Activated CD4-positive, CD25-positive, alpha-beta regulatory T cell treated with anti-CD3 and anti-CD28 coated beads, Interleukin-2, amount 50 U/mL, for 16 hours (primary cell): ENCODE results near the gene CTH.
"Not testable (repeated sequence)": the region's sequence is repeated elsewhere in the genome, so short reads cannot be mapped to it uniquely, and the experiment has no call there.

Source experiments
- DNase-seq: peaks from one replicate; pipeline ENCODE4 v3.0.0-alpha.2; 2020; ENCODE audit warnings: low read depth, low spot score

CTH gene

GRCh38 chr1:70409136-70409535 is 1.9 kb upstream of the CTH start:
- no peak for DNase-seq

GRCh38 chr1:70411360-70411844 is 334 bp downstream of the CTH start:
- DNase-seq = no peak

GRCh38 chr1:70415882-70416281 is 4.8 kb downstream of the CTH start:
- no peak for DNase-seq

GRCh38 chr1:70418973-70419734 is 8.1 kb downstream of the CTH start:
- not testable (repeated sequence) for DNase-seq

DNA sequence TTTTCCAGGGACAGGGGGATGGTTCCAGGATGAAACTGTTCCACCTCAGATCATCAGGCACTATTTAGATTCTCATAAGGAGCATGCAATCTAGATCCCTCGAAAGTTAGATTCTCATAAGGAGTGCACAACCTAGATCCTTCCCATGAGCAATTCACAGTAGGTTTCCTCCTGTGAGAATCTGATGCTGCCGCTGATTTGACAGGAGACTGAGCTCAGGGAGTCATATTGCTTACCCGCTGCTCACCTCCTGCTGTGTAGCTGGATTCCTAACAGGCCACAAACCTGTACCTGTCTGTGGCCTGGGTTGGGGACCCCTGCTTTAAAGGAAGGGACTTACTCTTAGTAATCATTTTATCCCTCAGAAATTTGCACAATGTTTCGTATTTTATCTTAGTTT is 9.3 kb downstream of the CTH start:
- no peak for DNase-seq

GRCh38 chr1:70426154-70427131 is 15.4 kb downstream of the CTH start:
- no peak for DNase-seq

- no peak for DNase-seq
Observed at GRCh38 chr1:70427976-70428375, 16.9 kb downstream of the CTH start.

GRCh38 chr1:70429219-70429618 is 18.2 kb downstream of the CTH start:
- no peak for DNase-seq

DNA sequence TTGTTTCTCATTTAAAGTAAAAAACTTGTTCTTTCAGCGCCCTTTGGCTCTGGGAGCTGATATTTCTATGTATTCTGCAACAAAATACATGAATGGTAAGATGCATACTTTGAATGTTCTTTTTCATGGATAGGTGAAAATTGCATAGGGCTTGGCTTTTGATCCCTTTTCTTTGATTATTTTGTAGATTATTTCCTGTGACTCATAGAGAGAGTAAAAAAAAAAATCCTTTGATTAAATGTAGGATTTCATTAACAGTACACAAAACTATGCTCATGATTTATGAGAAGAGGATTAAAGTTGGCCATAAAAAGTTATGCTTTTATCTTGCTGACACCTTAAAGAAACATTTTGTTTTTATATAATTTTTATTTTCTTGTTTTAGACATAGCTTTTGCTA is 18.7 kb downstream of the CTH start:
- no peak for DNase-seq

DNA sequence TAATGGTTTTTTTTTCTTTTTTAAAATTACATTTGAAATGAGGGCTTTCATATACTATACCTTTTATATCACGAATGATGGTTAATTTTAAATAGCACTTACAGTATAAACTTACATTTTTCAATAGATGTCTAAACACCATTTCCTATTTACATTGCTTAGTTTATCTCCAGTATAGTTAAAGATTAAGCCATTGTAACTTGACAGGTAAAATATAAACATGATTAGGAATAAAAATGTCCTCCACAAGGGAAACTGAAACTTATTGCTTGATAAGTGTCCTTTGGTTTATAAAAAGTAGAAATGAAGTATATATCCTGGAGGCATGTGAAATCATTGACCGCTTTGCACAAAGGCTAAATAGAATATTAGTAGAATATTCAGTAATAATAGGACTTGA is 20.2 kb downstream of the CTH start:
- no peak for DNase-seq

DNA sequence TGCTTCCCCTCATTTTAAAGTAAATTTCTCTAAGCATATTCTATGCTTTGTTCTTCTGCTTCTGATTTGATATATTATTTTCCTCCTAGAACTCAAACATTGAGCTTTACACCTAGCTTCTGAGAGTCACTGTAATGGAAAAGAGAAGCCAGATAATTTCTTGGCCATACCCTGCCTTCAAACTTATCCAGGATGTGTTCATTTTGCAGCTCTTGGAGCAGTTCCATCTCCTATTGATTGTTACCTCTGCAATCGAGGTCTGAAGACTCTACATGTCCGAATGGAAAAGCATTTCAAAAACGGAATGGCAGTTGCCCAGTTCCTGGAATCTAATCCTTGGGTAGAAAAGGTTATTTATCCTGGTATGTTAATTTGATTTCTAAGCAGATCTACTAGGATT is 20.8 kb downstream of the CTH start:
- no peak for DNase-seq

DNA sequence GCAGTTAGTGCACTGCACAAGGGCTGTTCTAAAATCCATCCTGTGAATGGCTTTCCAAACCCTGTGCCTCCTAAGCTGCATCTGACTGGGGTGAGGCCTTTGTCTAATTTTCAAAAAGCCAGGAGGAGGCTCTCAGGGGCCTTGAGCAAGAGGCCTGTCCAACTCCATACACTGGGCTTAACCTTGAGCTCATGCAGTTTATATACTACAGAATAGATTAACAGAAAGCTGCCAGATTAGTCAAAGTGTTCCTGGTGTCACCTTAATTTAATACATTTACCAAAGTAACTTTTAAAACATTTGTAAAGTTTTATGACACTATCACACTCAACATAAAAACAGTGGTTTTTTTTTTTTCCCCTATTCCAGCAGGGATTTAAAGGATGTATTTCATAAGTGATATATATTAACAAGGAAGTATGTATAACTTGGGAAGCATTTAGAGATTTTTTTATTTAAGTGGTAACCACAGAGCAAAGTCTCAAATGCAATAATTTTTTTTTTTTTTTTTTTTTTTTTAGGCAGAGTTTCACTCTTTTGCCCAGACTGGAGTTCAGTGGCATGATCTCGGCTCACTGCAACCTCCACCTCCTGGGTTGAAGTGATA is 23.3 kb downstream of the CTH start:
- no peak for DNase-seq

GRCh38 chr1:70436622-70437251 is 25.7 kb downstream of the CTH start:
- DNase-seq = no peak

- DNase-seq = no peak
Observed at GRCh38 chr1:70438529-70438928, 27.5 kb downstream of the CTH start.

DNA sequence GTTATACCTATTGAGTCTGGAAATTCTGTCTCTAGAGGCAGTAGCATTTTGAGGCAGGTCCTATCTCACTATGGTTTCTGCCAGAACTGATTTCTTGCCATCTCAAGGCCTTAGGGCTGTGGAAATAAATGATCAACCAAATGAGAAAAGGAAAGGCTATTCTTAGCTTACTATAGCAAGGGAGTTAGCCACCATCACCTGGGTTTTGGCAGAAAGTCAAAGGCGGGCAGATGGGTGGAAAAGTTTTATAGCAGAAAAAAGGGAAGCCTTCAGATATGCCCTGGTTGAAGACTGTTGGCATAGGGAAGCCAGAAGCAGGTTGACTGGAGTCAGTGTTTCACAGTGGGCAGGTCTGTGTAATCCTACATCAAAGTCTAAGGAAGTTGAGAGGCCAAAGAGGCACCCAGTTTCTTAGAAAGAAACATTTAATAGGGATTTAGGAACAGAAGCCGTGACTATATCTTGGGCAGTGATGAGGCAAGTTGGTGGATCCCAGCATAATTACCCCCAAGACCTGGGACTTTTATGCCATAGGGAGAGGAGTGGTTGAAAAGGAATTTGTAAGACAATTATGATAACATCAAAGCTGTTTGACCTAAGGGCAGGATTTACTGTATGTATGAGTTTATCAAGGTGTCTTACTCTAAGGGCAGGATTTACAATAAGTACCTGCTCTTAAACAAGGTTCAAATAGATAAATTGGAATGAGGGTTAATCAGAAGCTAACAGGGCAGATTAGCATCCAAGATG is 29.7 kb downstream of the CTH start:
- DNase-seq = no peak

GRCh38 chr1:70441392-70442035 is 30.4 kb downstream of the CTH start:
- DNase-seq = no peak

DNA sequence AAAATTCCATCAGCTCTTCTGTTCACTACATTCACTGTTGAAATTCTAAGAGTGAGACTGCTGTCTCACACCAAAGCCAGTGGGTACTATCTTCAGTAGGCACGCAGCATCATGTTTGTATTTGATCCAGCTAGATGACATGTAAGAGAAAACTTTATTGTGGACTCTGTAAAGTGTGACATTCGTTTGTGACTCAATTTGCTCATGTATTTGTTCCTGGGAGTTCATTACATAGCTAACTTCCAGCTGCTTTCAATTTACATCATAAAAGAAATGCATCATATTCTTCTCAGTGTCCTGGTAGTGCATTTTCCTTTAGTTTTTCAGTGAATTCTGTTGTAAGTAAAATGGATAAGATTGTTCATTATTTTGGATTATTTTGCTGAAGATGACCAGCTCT is 31.4 kb downstream of the CTH start:
- DNase-seq = no peak

GRCh38 chr1:70443739-70444138 is 32.7 kb downstream of the CTH start:
- DNase-seq = no peak

DNA sequence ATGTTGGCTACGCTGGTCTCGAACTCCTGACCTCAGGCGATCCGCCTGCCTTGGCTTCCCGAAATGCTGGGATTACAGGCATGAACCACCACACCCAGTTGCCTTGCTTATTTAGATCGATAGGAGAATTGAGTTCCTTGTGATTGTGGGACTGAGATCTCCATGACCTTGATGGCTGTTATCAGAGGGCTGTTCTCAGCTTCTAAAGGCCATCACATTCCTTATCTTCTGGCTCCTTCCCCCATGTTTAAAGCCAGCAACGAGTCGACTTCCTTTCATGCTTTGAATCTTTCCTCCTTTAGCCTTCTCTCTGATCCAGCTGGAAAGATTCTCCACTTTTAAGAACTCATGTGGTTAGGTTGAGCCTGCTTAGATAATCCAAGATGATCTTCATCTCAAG is 38.0 kb downstream of the CTH start:
- no peak for DNase-seq

DNA sequence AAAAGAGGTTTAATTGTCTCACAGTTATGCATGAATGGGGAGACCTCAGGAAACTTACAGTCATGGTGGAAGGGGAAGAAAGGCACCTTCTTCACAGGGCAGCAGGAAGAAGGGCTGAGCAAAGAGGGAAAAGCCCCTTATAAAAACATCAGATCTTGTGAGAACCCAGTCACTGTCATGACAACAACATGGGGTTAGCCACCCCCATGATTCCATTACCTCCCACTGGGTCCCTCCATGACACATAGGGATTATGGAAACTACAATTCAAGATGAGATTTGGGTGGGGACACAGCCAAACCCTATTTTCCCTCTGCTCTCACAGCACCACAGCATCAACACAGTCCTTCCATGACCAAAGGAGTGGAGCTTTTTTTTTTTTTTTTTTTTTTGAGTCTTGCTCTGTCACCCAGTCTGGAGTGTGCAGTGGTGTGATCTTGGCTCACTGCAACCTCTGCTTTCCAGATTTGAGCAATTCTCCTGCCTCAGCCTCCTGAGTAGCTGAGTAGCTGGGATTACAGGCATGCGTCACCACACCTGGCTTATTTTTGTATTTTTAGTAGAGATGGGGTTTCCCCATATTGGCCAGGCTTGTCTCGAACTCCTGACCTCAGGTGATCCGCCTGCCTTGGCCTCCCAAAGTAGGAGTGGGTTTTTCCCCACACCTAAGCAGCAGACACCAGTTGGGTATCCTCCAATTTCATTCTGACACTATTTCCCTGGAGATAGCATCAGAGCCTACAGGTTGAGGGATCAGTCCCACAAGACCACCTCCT is 41.3 kb downstream of the CTH start:
- not testable (repeated sequence) for DNase-seq
